K562 (cell line): ENCODE data around the gene CBX4. TPM values are rescaled to one million over a fixed set of nuclear protein-coding genes. Genes with fewer than 3 reads are reported as not detected.

ENCODE experiments used
- BRD9 ChIP-seq: fragments of 450-650 bp; IDR thresholded peaks from 2 replicates; pipeline ENCODE4 v1.6.1; 2018; ENCODE audit warnings: low read depth; ENCODE audit not compliant: partially characterized antibody
- DMBX1 ChIP-seq: fragments of 250-450 bp; sonication (Bioruptor Pico); IDR thresholded peaks from 2 replicates; pipeline ENCODE4 v1.8.0; 2022; ENCODE audit warnings: inconsistent platforms, mild to moderate bottlenecking, moderate library complexity, borderline replicate concordance
- DPF2 ChIP-seq: fragments of 450-650 bp; IDR thresholded peaks from 2 replicates; pipeline ENCODE4 v1.6.1; 2016
- FOXP1 ChIP-seq: sonication (generic); formaldehyde crosslinking; IDR thresholded peaks from 2 replicates; pipeline ENCODE4 v1.8.0; 2022; ENCODE audit warnings: mild to moderate bottlenecking, missing genetic modification reagents
- MAZ ChIP-seq, 2 experiments: fragments of 450-650 bp in 1 of 2; sonication (generic) in 1 of 2; formaldehyde crosslinking; IDR thresholded peaks in 1 of 2; conservative IDR thresholded peaks in 1 of 2; 2 replicates each; pipeline versions ENCODE4 v1.4.0 to v1.5.0; 2020; ENCODE audit warnings: mild to moderate bottlenecking in 1 of 2, missing genetic modification reagents in 1 of 2
- MTA1 ChIP-seq: fragments of 450-650 bp; IDR thresholded peaks from 2 replicates; pipeline ENCODE4 v1.6.1; 2017; ENCODE audit warnings: borderline replicate concordance
- NEUROD1 ChIP-seq: fragments of 150-350 bp; IDR thresholded peaks from 2 replicates; pipeline ENCODE4 v1.6.1; 2014; ENCODE audit warnings: borderline replicate concordance, low read length, low read depth; ENCODE audit not compliant: partially characterized antibody
- NR2C1 ChIP-seq, 2 experiments: fragments of 450-650 bp; IDR thresholded peaks; 2 replicates each; pipeline ENCODE4 v1.6.1; 2017; ENCODE audit warnings: mild to moderate bottlenecking in 2 of 2, antibody characterized with exemption in 1 of 2, inconsistent platforms in 1 of 2, missing compliant biosample characterization in 1 of 2, missing genetic modification characterization in 1 of 2
- NRF1 ChIP-seq, 2 experiments: fragments of 450-650 bp; IDR thresholded peaks in 1 of 2; conservative IDR thresholded peaks in 1 of 2; 2 replicates each; pipeline ENCODE4 v1.6.1; 2014; ENCODE audit warnings: mild to moderate bottlenecking in 2 of 2
- PHF20 ChIP-seq: fragments of 450-650 bp; IDR thresholded peaks from 2 replicates; pipeline ENCODE4 v1.6.1; 2018; ENCODE audit not compliant: partially characterized antibody
- SMAD2 ChIP-seq: fragments of 150-350 bp; IDR thresholded peaks from 2 replicates; pipeline ENCODE4 v1.6.1; 2014; ENCODE audit warnings: low read depth, mild to moderate bottlenecking, low read length
- SMAD4 ChIP-seq: fragments of 250-450 bp; sonication (Bioruptor Pico); conservative IDR thresholded peaks from 2 replicates; pipeline ENCODE4 v1.8.0; 2021; ENCODE audit warnings: inconsistent platforms, mild to moderate bottlenecking, moderate library complexity
- ZNF263 ChIP-seq: sonication (generic); formaldehyde crosslinking; IDR thresholded peaks from 2 replicates; pipeline ENCODE4 v1.8.0; 2022; ENCODE audit warnings: mild to moderate bottlenecking, missing genetic modification reagents, borderline replicate concordance
- polyA plus RNA-seq, 8 experiments: library from polyadenylated mRNA; depleted of rRNA in 4 of 8; stranded (reverse) in 5 of 8; unstranded in 3 of 8; fragments of >200 nt; fragmentation: Nextera tagmentation in 2 of 8; fragmentation: Illumina TruSeq in 1 of 8; extraction: Ambion mirVana in 2 of 8; extraction: Trizol in 1 of 8; gene quantifications; 2 replicates each; pipeline versions ENCODE4 v1.2.1 to v1.2.3, GENCODE V29; 2011 to 2014; ENCODE audit warnings: inconsistent platforms in 1 of 8, missing spikeins in 1 of 8
- total RNA-seq, 7 experiments: library from RNA; depleted of rRNA in 6 of 7; stranded (reverse); fragments of >200 nt in 6 of 7; fragmentation: Illumina TruSeq in 2 of 7; extraction: Trizol in 2 of 7; gene quantifications; 2 replicates each; pipeline versions ENCODE4 v1.2.1 to v1.2.3, GENCODE V29; 2011 to 2021; ENCODE audit warnings: low replicate concordance in 1 of 7
- TF ChIP-seq, protein P1 (sequence below): sonication (generic); formaldehyde crosslinking; IDR thresholded peaks from 2 replicates; pipeline ENCODE4 v1.8.1; 2023; ENCODE audit warnings: missing genetic modification reagents, mild to moderate bottlenecking, borderline replicate concordance
- TF ChIP-seq, protein P2 (sequence below): fragments of 250-450 bp; sonication (Bioruptor Pico); IDR thresholded peaks from 2 replicates; pipeline ENCODE4 v1.5.0; 2020; ENCODE audit warnings: mild to moderate bottlenecking, borderline replicate concordance
- TF ChIP-seq, protein P3 (sequence below): fragments of 450-650 bp; formaldehyde crosslinking; IDR thresholded peaks from 2 replicates; pipeline ENCODE4 v1.4.0; 2022; ENCODE audit warnings: missing genetic modification characterization
- TF ChIP-seq, protein P4 (sequence below): sonication (generic); formaldehyde crosslinking; IDR thresholded peaks from 2 replicates; pipeline ENCODE4 v1.8.0; 2022; ENCODE audit warnings: mild to moderate bottlenecking, low read depth, missing genetic modification reagents

CBX4 gene
- total and polyA plus RNA-seq, 9 of the 15 experiments (the other 6 are each of a cell fraction or from before 2014, with no cell fraction given): 0.98 to 50.5 (median 10.0) TPM

DNA sequence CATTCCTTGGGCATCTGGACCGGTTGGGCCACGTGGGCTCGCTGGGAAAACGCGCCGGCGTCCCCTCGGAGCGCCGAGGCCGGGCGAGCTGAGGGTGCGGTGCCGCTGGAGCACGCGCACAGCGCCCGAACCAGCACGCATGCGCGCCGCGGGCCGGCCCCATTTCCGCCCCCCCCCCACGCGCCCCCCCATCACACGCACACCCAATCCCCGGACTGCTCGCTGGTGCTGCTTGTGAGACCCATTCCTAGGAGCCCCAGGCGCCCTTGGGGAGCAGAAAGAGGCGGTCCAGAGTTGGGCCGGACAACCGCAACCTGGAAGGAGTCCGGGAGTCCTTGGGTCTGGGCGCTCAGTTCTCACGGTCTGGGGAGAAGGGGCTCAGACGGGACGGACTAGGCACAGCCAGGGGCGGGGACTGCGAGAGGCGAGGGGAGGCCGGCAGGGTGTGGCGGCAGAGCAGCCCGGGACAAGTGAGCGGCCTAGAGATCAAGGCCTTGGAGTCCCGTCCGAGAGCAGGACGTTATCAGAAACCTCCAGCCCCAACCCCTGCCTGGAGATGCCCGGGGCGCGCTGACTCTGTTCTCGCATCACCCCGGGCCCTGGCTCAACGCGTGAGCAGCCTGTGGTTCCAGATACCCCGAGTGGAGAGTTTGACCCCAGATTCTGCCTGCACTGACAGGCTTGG is 36.4 kb downstream of the CBX4 start (continued):
- TF ChIP-seq, protein P1, sequence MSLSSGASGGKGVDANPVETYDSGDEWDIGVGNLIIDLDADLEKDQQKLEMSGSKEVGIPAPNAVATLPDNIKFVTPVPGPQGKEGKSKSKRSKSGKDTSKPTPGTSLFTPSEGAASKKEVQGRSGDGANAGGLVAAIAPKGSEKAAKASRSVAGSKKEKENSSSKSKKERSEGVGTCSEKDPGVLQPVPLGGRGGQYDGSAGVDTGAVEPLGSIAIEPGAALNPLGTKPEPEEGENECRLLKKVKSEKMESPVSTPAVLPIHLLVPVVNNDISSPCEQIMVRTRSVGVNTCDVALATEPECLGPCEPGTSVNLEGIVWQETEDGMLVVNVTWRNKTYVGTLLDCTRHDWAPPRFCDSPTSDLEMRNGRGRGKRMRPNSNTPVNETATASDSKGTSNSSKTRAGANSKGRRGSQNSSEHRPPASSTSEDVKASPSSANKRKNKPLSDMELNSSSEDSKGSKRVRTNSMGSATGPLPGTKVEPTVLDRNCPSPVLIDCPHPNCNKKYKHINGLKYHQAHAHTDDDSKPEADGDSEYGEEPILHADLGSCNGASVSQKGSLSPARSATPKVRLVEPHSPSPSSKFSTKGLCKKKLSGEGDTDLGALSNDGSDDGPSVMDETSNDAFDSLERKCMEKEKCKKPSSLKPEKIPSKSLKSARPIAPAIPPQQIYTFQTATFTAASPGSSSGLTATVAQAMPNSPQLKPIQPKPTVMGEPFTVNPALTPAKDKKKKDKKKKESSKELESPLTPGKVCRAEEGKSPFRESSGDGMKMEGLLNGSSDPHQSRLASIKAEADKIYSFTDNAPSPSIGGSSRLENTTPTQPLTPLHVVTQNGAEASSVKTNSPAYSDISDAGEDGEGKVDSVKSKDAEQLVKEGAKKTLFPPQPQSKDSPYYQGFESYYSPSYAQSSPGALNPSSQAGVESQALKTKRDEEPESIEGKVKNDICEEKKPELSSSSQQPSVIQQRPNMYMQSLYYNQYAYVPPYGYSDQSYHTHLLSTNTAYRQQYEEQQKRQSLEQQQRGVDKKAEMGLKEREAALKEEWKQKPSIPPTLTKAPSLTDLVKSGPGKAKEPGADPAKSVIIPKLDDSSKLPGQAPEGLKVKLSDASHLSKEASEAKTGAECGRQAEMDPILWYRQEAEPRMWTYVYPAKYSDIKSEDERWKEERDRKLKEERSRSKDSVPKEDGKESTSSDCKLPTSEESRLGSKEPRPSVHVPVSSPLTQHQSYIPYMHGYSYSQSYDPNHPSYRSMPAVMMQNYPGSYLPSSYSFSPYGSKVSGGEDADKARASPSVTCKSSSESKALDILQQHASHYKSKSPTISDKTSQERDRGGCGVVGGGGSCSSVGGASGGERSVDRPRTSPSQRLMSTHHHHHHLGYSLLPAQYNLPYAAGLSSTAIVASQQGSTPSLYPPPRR (CRISPR knock-in tag): no peak
- no peak for TF ChIP-seq SMAD2
- TF ChIP-seq DPF2: peak; percentile 77
- no peak for TF ChIP-seq PHF20
- TF ChIP-seq, protein P2, sequence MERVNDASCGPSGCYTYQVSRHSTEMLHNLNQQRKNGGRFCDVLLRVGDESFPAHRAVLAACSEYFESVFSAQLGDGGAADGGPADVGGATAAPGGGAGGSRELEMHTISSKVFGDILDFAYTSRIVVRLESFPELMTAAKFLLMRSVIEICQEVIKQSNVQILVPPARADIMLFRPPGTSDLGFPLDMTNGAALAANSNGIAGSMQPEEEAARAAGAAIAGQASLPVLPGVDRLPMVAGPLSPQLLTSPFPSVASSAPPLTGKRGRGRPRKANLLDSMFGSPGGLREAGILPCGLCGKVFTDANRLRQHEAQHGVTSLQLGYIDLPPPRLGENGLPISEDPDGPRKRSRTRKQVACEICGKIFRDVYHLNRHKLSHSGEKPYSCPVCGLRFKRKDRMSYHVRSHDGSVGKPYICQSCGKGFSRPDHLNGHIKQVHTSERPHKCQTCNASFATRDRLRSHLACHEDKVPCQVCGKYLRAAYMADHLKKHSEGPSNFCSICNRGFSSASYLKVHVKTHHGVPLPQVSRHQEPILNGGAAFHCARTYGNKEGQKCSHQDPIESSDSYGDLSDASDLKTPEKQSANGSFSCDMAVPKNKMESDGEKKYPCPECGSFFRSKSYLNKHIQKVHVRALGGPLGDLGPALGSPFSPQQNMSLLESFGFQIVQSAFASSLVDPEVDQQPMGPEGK (CRISPR knock-in tag): no peak
- peak; percentile 96 for TF ChIP-seq FOXP1
- TF ChIP-seq MAZ (CRISPR knock-in tag; conservative IDR thresholded peaks at IDR 0.05 in 1 of 2, IDR thresholded peaks at IDR 0.05 in 1 of 2): peak; percentile 93 to 95
- peak; percentile 94 for TF ChIP-seq NRF1 (conservative IDR thresholded peaks at IDR 0.05 in 1 of 2, IDR thresholded peaks at IDR 0.05 in 1 of 2)
- peak; percentile 64; the same call in 1 of the 2 replicates for TF ChIP-seq DMBX1 (CRISPR knock-in tag)
- TF ChIP-seq SMAD4 (CRISPR knock-in tag): peak; percentile 68
- TF ChIP-seq, protein P3, sequence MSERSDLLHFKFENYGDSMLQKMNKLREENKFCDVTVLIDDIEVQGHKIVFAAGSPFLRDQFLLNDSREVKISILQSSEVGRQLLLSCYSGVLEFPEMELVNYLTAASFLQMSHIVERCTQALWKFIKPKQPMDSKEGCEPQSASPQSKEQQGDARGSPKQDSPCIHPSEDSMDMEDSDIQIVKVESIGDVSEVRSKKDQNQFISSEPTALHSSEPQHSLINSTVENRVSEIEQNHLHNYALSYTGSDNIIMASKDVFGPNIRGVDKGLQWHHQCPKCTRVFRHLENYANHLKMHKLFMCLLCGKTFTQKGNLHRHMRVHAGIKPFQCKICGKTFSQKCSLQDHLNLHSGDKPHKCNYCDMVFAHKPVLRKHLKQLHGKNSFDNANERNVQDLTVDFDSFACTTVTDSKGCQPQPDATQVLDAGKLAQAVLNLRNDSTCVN (CRISPR knock-in tag): peak; percentile 63; the same call in 1 of the 2 replicates
- TF ChIP-seq NR2C1 (IDR thresholded peaks at IDR 0.05): no peak
- TF ChIP-seq NR2C1 (tag; IDR thresholded peaks at IDR 0.05): peak; percentile 26; the same call in 1 of the 2 replicates
- TF ChIP-seq NEUROD1: peak; percentile 7
- TF ChIP-seq BRD9: peak; percentile 5
- TF ChIP-seq, protein P4, sequence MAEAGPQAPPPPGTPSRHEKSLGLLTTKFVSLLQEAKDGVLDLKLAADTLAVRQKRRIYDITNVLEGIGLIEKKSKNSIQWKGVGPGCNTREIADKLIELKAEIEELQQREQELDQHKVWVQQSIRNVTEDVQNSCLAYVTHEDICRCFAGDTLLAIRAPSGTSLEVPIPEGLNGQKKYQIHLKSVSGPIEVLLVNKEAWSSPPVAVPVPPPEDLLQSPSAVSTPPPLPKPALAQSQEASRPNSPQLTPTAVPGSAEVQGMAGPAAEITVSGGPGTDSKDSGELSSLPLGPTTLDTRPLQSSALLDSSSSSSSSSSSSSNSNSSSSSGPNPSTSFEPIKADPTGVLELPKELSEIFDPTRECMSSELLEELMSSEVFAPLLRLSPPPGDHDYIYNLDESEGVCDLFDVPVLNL (CRISPR knock-in tag): peak; percentile 42; the same call in 1 of the 2 replicates
- TF ChIP-seq ZNF263 (CRISPR knock-in tag): peak; percentile 83
- no peak for TF ChIP-seq MTA1
